ENCODE measurements around the gene AHDC1.

AHDC1 gene

GRCh38 chr1:27599605-27600497, 4.1 kb downstream of the AHDC1 start:
- DNase-seq (ENCODE audit: low read depth, low spot score): no peak

GRCh38 chr1:27598902-27599528, 4.9 kb downstream of the AHDC1 start:
- peak; percentile 20 for DNase-seq (ENCODE audit: low read depth, low spot score)

DNA sequence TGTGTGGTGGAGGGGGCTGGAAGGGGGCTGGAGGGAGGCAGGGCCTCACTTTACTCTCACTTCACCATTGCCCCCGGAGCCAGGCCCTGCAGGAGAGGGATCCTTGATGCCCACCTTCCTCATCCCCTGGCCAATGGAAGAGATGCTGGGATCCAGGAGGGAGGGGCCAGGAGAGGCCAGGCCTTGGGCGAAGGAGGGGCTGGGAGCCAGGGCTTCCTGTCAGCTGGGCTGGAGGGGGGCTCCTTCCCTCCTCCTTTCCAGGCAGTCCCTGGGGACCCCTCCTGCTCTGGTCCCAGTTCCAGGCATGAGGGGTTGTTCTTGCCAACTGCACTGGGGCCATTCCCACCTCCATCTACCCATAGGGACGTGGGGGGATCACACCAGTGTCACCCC, 5.7 kb downstream of the AHDC1 start:
- no peak for DNase-seq (ENCODE audit: low read depth, low spot score)

DNA sequence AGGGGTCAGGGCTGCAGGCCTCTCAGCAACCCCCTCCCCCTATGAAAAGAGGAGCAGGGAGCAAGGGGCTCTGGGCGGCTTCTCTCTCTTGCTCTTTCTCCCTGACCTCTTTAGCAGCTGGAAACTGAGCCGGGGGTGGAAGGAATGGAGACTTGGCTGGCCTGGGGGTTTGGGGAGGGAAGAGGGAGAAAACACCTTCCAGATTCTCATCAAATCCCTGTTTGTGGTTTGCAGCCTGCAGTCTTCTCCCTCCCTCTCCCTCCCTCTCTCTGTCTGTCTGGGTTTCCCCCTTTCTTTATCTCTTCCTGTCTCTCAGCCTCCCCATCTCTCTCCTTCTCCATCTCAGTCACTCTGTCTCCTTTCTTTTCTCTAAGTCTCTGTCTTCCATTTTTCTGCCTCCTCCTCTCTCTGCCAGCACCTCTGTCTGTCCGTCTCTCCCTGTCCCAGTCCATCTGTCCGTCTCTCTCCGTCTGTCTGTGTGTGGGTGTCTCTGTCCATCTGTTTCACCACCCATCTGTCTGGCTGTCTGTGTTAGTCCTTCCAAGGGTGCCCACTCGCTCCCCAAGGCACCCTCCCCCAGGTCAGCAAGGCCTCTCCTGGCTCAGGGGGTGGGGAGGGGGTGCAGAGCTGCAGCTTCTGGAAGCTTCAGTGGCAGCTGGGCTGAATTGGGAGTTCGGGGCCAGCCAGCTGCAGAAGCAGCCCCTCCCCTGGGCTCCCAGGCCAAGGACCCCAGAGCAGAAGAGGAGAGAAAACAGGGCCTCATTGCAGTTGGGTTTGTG, 6.2 kb downstream of the AHDC1 start:
- no peak for DNase-seq (ENCODE audit: low read depth, low spot score)

GRCh38 chr1:27596986-27597385, 7.0 kb downstream of the AHDC1 start:
- DNase-seq (ENCODE audit: low read depth, low spot score): no peak

DNA sequence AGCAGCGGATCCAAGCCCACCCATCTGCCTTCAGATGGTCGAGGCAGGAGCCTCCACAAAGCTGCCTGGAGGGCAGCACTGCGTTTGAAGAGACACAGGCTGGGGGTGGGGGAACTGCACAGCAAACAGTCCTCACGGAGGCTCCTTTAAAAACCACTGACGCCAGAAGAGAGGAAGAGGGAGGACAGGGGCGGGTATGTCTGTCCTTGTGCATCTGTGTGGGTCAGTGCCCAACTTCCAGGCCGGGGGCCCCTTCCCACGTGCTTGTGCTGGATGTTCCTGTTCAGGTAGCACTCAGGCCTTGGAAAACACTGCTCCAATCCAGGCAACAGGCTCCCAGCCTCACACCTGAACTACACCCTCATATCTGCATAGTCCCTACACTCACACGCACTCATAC, 7.7 kb downstream of the AHDC1 start:
- DNase-seq (ENCODE audit: low read depth, low spot score): no peak

DNA sequence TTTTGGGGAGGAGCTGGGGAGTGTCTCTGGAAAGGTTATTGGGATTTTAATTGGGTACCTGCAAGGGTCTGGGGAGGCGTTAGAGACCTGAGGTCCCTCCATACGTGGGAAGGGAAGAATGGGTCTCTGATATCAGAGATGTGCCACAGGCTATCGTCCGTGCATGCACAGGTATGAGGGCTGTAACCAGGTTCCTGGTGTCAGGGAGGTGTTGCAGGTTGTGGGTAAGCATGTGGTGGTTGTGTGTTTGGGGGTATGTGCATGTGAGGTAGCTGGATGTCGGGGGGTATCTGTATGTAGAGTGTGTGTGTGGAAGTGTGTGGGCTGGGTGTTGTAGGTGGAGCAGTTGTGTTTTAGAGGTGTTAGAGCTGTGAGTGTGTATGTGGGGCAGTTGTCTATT, 8.3 kb downstream of the AHDC1 start:
- DNase-seq (ENCODE audit: low read depth, low spot score): no peak

GRCh38 chr1:27594564-27595510, 9.1 kb downstream of the AHDC1 start:
- no peak for DNase-seq (ENCODE audit: low read depth, low spot score)

DNA sequence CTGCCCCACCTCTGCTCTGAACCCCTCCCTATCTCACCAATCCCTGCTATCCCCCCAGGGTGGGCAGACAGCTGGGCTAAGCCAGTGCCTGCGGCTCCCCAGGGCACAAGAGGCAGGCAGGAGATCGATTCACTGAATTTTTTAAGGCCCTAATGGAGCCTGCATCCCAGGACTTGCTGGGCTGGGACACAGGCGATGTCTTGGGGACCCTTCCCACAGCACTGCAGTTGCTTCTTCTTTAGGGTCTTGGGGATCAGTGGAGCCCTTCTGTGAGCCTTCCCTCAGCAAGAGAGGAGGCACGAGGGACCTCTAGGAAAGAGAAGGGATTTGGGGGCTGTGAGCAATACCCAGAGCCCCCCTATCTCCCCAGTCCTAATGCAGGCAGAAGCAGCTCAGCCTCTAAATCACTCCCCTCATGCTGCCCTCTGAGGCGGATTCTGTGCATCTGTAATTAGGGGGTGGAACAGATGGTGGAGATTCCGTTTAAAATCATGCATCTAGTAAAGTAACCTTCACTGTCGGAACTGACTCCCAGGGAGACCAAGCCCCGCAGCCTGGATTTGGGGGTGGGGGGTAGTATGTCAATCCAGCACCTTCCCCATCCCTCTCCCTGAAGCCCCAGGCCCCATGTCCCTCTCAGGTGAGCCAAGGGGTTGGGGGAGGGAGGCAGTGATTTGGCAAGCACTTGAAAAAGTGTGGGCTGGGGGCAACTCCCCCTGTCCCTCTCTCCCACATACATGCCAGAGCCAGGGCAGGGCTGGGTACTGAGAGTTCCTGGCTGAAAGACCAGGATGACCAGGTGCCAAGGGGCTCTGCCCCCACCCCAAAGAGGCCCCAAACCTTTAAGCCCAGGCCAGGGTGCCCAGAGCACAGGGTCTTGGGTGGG, 10.0 kb downstream of the AHDC1 start:
- no peak for DNase-seq (ENCODE audit: low read depth, low spot score)

DNA sequence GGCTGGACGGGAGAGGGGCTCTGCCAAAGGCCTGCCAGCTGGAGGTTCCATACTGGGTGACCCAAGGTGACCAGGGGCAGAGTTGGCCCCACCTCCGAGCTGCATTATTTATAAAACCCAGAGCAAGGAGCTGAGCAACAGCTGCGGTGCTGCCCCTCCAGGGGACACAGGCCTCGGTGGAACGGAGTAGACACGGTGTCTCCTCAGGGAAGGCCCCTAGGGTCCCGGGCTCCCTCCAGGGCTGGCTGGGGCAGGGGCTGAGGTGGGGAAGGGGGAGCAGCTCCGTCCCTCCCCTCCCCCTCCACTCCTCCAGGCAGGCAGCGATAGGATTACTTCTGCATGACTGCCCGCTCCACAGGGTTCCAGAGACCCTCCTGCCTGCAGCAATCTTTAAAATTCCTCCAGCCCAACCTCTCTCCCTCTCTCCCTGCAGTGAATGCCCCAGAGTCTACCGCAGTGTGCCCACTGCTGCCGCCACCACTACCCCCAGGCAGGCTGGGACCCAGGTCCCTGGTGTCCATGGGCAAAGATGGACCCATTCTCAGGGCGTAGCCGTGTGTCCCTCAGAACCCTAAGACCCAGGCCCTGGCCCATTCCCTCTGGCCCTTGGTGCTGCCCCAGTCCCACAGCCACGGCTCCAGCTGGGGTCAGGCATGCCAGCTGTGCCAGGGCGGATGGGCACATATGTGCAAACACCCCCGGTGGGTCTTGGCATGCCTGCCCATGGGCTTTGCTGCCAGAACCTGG, 10.8 kb downstream of the AHDC1 start:
- DNase-seq (ENCODE audit: low read depth, low spot score): no peak

DNA sequence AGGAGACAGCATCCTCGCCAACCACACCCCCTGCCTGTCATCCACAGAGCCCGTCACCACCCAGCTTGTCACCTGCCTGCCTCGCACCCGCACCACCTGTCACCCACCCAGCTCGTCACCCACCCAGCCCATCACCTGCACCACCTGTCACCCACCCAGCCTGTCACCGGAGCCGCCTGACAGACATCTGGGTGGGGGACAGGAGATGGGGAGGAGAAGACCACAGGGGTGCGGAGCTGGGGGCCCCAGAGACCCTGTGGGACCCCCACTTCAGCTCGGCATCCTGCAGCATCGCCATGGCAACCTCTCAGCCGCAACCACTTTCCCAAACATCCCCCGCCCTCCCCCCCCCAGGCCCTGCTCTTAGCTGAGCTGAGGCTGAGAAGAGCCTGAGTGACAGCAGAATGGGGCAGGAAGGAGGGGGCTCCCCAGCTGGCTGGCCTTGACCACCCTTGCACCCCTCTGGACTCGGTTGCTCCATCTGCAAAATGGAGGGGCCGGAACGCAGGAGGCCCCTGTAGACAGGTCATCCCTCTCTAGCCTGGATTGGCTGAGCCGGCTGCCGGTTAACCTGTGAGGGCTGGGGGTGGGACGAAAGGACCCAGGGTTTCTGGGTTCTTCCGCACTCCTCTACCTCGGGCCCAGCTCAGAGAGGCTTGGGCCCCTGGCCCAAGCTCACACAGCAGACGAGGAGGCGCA, 11.6 kb downstream of the AHDC1 start:
- no peak for DNase-seq (ENCODE audit: low read depth, low spot score)

DNA sequence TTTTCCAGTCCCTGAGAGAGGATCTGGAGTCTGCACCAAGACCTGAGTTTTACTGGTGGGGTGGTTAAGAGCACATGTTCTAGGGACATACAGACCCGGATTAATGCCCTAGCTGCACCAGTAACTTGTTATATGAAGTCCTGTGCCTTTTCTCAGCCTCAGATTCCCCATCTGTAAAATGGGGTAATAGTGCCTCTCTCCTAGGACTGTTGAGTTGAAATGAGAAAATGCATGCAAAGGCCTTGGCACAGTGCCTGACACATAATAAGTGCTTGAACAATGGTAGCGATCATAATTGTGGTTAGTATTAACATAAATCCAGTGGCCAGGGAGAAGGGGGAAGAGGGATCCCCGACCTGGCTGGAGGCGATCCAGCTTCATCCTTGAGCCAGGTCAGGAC, 12.3 kb downstream of the AHDC1 start:
- no peak for DNase-seq (ENCODE audit: low read depth, low spot score)

GRCh38 chr1:27590917-27591508, 12.9 kb downstream of the AHDC1 start:
- DNase-seq (ENCODE audit: low read depth, low spot score): no peak

DNA sequence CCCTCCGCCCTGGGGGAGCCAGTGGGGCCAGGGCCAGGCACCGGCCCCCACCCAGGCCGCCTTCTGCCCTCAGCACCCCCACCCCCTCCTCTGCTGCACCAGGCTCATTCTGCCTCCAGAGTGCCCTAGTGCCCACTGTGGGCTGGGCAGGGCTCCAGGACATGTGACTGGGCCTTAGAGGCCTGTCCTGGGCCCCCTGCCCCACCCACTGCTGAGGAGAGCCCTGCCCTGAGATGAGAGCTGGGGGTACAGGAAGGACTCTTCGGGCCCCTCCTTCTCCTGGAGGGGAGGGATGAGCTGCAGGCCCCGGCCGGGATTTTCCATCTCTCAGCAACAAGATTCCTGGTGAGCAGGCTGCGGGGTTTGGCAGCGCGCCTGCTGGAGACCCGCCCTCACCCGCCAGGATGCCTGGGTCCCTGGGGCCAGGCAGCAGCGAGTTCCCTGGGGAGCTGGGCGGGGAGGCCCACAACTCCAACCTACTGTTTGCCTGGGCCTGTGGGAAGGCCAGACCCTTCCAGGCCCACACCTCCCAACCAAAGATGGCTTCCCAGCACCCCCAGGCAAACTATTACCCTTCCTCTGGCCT, 14.0 kb downstream of the AHDC1 start:
- DNase-seq (ENCODE audit: low read depth, low spot score): no peak

DNA sequence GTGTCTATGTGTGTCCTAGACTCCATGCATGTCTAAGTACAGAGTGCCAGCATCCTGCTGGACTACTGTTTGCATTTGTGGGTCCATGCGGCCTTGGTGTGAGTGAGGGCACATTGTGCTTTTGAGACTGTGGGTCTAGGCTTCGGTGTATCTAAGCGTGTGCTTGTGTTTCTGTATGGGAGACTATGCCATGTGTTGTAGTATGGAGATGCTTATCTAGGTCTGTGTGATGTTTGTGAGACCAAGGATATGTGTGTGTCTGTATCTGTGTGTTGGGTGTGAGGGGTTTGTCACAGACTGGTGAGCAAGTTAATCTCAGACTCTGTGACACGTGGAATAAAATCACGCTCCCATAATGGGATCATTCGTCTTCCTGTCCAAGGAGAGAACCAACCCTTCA, 14.5 kb downstream of the AHDC1 start:
- no peak for DNase-seq (ENCODE audit: low read depth, low spot score)

DNA sequence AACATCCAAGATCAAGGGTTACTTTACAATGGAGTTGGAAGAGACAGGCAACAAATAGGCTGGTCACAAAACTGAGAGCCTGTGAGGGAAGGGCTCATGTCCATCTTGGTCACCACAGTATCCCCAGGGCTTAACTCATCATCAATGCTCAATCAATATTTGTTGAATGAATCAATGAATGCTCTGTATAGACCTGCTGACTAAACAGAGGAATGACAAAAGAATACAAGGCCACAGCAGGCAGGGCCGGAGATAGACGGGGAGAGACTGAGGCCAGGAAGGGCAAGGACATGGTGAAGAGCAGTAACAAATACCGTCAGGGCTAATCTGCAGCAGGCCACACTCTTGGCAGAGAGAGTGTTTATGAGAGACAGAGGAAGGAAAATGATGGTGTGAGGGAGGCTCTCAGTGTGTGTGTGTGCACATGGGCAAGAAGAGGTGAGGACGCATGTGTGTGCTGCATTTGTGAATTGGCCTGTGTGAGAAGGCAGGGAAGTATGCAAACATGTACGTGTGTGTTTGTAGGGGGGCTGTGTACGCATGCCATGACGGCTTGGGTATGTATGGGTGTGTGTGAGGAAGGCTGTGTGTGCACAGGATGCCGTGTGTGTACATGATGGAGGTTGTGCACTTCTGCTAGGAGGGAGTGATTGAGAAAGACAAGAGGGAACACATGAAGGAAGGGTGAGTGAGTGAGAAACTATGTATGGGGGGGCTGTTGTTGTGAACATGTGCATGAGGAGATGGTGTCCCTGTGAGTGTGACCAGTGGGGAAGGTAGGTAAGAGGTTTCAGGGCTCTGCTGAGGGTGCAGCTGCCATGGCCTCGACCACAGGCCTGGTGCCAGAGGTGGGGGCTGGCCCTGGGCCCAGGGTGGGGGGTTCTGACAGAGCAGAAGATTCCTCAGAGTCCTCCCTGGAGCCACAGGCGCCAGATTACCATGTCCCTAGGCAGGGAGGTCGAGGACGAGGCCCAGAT, 15.4 kb downstream of the AHDC1 start:
- DNase-seq (ENCODE audit: low read depth, low spot score): no peak

GRCh38 chr1:27585684-27586083, 18.3 kb downstream of the AHDC1 start:
- no peak for DNase-seq (ENCODE audit: low read depth, low spot score)
